GM23338 (cell line): Measurements from ENCODE around the gene ZNF740. TPM values are rescaled to one million over a fixed set of nuclear protein-coding genes. Genes with fewer than 3 reads are reported as not detected.

Experiments
- ATAC-seq: fragments of 200-7000 bp; cut with Tn5 transposase; 3 replicates; pipeline ENCODE4 v1.9.1; 2020
- DNase-seq: peaks from one replicate; pipeline ENCODE4 v3.0.0-alpha.2; 2015; ENCODE audit warnings: low spot score
- H2AFZ ChIP-seq: fragments of 200-600 bp; sonication (generic); 2 replicates; pipeline ENCODE4 v1.8.0; 2016; ENCODE audit warnings: antibody characterized with exemption, mild to moderate bottlenecking, moderate library complexity
- H3F3A ChIP-seq: fragments of 200-600 bp; sonication (generic); replicated peaks from 2 replicates; pipeline ENCODE4 v1.8.0; 2017; ENCODE audit warnings: antibody characterized with exemption, mixed run types, low read depth
- H3K27ac ChIP-seq: fragments of 200-600 bp; sonication (generic); 2 replicates; pipeline ENCODE4 v1.6.1; 2016; ENCODE audit warnings: low read depth
- H3K27me3 ChIP-seq: fragments of 200-600 bp; sonication (generic); 2 replicates; pipeline ENCODE4 v1.8.0; 2016; ENCODE audit warnings: mild to moderate bottlenecking, mixed run types, moderate library complexity; ENCODE audit not compliant: insufficient read depth
- H3K36me3 ChIP-seq: fragments of 200-600 bp; sonication (generic); 2 replicates; pipeline ENCODE4 v1.8.0; 2016; ENCODE audit warnings: mild to moderate bottlenecking; ENCODE audit not compliant: insufficient read depth
- H3K4me1 ChIP-seq: fragments of 200-600 bp; sonication (generic); 2 replicates; pipeline ENCODE4 v1.8.0; 2016; ENCODE audit warnings: mild to moderate bottlenecking, moderate library complexity; ENCODE audit not compliant: insufficient read depth
- H3K4me2 ChIP-seq: fragments of 200-600 bp; sonication (generic); 2 replicates; pipeline ENCODE4 v1.7.1; 2017; ENCODE audit warnings: mixed run types
- H3K4me3 ChIP-seq: fragments of 200-600 bp; sonication (generic); 2 replicates; pipeline ENCODE4 v1.6.1; 2016; ENCODE audit warnings: mixed run types
- H3K79me2 ChIP-seq: fragments of 200-600 bp; sonication (generic); replicated peaks from 2 replicates; pipeline ENCODE4 v1.8.0; 2017; ENCODE audit warnings: mild to moderate bottlenecking; ENCODE audit not compliant: insufficient read depth
- H3K9me2 ChIP-seq: fragments of 200-600 bp; sonication (generic); 2 replicates; pipeline ENCODE4 v1.8.0; 2017; ENCODE audit not compliant: insufficient read depth
- H4K20me1 ChIP-seq: fragments of 200-600 bp; sonication (generic); replicated peaks from 2 replicates; pipeline ENCODE4 v1.8.0; 2017; ENCODE audit warnings: mild to moderate bottlenecking; ENCODE audit not compliant: insufficient read depth
- H3K27ac Mint-ChIP-seq: 2 replicates; pipeline ENCODE4 v1.8.0; 2020; ENCODE audit warnings: inconsistent platforms, mild to moderate bottlenecking, moderate library complexity, mixed read lengths
- H3K27me3 Mint-ChIP-seq: 3 replicates; pipeline ENCODE4 v1.8.0; 2022; ENCODE audit warnings: low read depth, mild to moderate bottlenecking, moderate library complexity, mixed read lengths, inconsistent platforms; ENCODE audit not compliant: insufficient read depth, poor library complexity
- H3K36me3 Mint-ChIP-seq: 3 replicates; pipeline ENCODE4 v1.8.0; 2021; ENCODE audit warnings: low read depth, mild to moderate bottlenecking, inconsistent platforms, moderate library complexity, mixed read lengths
- H3K4me1 Mint-ChIP-seq: 3 replicates; pipeline ENCODE4 v1.8.0; 2020; ENCODE audit warnings: mild to moderate bottlenecking, inconsistent platforms, mixed read lengths
- H3K4me3 Mint-ChIP-seq: 3 replicates; pipeline ENCODE4 v1.8.0; 2021; ENCODE audit warnings: moderate library complexity, mild to moderate bottlenecking, inconsistent platforms, mixed read lengths
- H3K9me3 Mint-ChIP-seq: 3 replicates; pipeline ENCODE4 v1.8.0; 2020; ENCODE audit warnings: moderate library complexity, mild to moderate bottlenecking, inconsistent platforms, mixed read lengths
- CREB1 ChIP-seq: fragments of 250-450 bp; sonication (Bioruptor Pico); IDR thresholded peaks from 2 replicates; pipeline ENCODE4 v1.5.0; 2020; ENCODE audit warnings: low read depth, mild to moderate bottlenecking, moderate library complexity
- EZH2 ChIP-seq: fragments of 200-600 bp; sonication (generic); IDR thresholded peaks from one replicate; pipeline ENCODE4 v1.8.0; 2017; ENCODE audit warnings: antibody characterized with exemption, mild to moderate bottlenecking, low read depth; ENCODE audit not compliant: unreplicated experiment
- EZH2phosphoT487 ChIP-seq: fragments of 200-600 bp; sonication (generic); IDR thresholded peaks from one replicate; pipeline ENCODE4 v1.8.1; 2018; ENCODE audit warnings: antibody characterized with exemption; ENCODE audit not compliant: unreplicated experiment
- JUNB ChIP-seq: IDR thresholded peaks from one replicate; pipeline ENCODE4 v1.6.1; 2016; ENCODE audit warnings: antibody characterized with exemption; ENCODE audit not compliant: unreplicated experiment
- NANOG ChIP-seq: IDR thresholded peaks from 2 replicates; pipeline ENCODE4 v1.6.1; 2016; ENCODE audit warnings: antibody characterized with exemption, borderline replicate concordance
- POLR2AphosphoS5 ChIP-seq: IDR thresholded peaks from 2 replicates; pipeline ENCODE4 v1.6.1; 2016; ENCODE audit warnings: antibody characterized with exemption, low read depth
- STAT1 ChIP-seq: IDR thresholded peaks from one replicate; pipeline ENCODE4 v1.6.1; 2016; ENCODE audit warnings: antibody characterized with exemption; ENCODE audit not compliant: unreplicated experiment
- ZNF114 ChIP-seq: fragments of 250-450 bp; sonication (Bioruptor Pico); IDR thresholded peaks from 2 replicates; pipeline ENCODE4 v1.5.0; 2020; ENCODE audit warnings: mild to moderate bottlenecking, moderate library complexity
- ZNF331 ChIP-seq: fragments of 250-450 bp; sonication (Bioruptor Pico); IDR thresholded peaks from 2 replicates; pipeline ENCODE4 v1.5.0; 2020; ENCODE audit warnings: low read depth, mild to moderate bottlenecking, moderate library complexity
- polyA plus RNA-seq: library from polyadenylated mRNA; unstranded; fragments of >200 nt; fragmentation: Nextera tagmentation; extraction: Ambion mirVana; gene quantifications from 2 replicates; pipeline ENCODE4 v1.2.1, GENCODE V29; 2016
- total RNA-seq: library from RNA; depleted of rRNA; stranded (reverse); fragments of >200 nt; shearing (Covaris generic); gene quantifications from 2 replicates; pipeline ENCODE4 v1.2.3, GENCODE V29; 2014
- TF ChIP-seq, protein P1 (sequence below): IDR thresholded peaks from one replicate; pipeline ENCODE4 v1.6.1; 2018; ENCODE audit warnings: antibody characterized with exemption; ENCODE audit not compliant: unreplicated experiment
- TF ChIP-seq, protein P2 (sequence below), 2 experiments: fragments of 200-600 bp in 1 of 2; sonication (generic) in 1 of 2; conservative IDR thresholded peaks; 2 replicates each; pipeline versions ENCODE4 v1.5.1 to v1.6.1; 2016 to 2017; ENCODE audit warnings: antibody characterized with exemption in 2 of 2, low read depth in 2 of 2, mild to moderate bottlenecking in 2 of 2, moderate library complexity in 1 of 2
- TF ChIP-seq, protein P3 (sequence below): fragments of 250-450 bp; sonication (Bioruptor Pico); IDR thresholded peaks from 2 replicates; pipeline ENCODE4 v1.5.0; 2020; ENCODE audit warnings: mild to moderate bottlenecking, moderate library complexity
- TF ChIP-seq, protein P4 (sequence below): IDR thresholded peaks from 2 replicates; pipeline ENCODE4 v1.6.1; 2016; ENCODE audit warnings: antibody characterized with exemption

ZNF740 gene
- total and polyA plus RNA-seq, 2 experiments from 2014 or later, result 2.6 to 13.0 TPM

- Histone ChIP-seq H3K4me2 (no peak overlapping the region), H3F3A (peaks cover 7% of the 10 kb centered on the region; the same call in 1 of the 2 replicates), H4K20me1 (no peaks in the 10 kb centered on the region; the same call in 1 of the 2 replicates), H3K27ac (no peak overlapping the region), H3K4me3 (no peak overlapping the region), H3K9me2 (no peaks in the 10 kb centered on the region), H3K79me2 (no peaks in the 10 kb centered on the region), H2AFZ (no peak overlapping the region), H3K27me3 (peaks cover 8% of the 10 kb centered on the region; the same call in 1 of the 2 replicates), H3K4me1 (no peaks in the 10 kb centered on the region; the same call in 1 of the 2 replicates), H3K36me3 (no peaks in the 10 kb centered on the region)
- Mint-ChIP-seq H3K9me3 (no peaks in the 10 kb centered on the region; the same call in 2 of the 3 replicates), H3K4me3 (no peak overlapping the region), H3K36me3 (peaks cover 15% of the 10 kb centered on the region; the same call in 2 of the 3 replicates), H3K27me3 (peaks cover 17% of the 10 kb centered on the region), H3K27ac (no peak overlapping the region), H3K4me1 (peaks cover 19% of the 10 kb centered on the region)
- DNase-seq (no peak), ATAC-seq (no peak; the same call in 2 of the 3 replicates)
- TF ChIP-seq EZH2, result no peak
- TF ChIP-seq CREB1 (CRISPR knock-in tag), result no peak
- TF ChIP-seq, protein P1, sequence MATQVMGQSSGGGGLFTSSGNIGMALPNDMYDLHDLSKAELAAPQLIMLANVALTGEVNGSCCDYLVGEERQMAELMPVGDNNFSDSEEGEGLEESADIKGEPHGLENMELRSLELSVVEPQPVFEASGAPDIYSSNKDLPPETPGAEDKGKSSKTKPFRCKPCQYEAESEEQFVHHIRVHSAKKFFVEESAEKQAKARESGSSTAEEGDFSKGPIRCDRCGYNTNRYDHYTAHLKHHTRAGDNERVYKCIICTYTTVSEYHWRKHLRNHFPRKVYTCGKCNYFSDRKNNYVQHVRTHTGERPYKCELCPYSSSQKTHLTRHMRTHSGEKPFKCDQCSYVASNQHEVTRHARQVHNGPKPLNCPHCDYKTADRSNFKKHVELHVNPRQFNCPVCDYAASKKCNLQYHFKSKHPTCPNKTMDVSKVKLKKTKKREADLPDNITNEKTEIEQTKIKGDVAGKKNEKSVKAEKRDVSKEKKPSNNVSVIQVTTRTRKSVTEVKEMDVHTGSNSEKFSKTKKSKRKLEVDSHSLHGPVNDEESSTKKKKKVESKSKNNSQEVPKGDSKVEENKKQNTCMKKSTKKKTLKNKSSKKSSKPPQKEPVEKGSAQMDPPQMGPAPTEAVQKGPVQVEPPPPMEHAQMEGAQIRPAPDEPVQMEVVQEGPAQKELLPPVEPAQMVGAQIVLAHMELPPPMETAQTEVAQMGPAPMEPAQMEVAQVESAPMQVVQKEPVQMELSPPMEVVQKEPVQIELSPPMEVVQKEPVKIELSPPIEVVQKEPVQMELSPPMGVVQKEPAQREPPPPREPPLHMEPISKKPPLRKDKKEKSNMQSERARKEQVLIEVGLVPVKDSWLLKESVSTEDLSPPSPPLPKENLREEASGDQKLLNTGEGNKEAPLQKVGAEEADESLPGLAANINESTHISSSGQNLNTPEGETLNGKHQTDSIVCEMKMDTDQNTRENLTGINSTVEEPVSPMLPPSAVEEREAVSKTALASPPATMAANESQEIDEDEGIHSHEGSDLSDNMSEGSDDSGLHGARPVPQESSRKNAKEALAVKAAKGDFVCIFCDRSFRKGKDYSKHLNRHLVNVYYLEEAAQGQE, result no peak
- TF ChIP-seq, protein P2, sequence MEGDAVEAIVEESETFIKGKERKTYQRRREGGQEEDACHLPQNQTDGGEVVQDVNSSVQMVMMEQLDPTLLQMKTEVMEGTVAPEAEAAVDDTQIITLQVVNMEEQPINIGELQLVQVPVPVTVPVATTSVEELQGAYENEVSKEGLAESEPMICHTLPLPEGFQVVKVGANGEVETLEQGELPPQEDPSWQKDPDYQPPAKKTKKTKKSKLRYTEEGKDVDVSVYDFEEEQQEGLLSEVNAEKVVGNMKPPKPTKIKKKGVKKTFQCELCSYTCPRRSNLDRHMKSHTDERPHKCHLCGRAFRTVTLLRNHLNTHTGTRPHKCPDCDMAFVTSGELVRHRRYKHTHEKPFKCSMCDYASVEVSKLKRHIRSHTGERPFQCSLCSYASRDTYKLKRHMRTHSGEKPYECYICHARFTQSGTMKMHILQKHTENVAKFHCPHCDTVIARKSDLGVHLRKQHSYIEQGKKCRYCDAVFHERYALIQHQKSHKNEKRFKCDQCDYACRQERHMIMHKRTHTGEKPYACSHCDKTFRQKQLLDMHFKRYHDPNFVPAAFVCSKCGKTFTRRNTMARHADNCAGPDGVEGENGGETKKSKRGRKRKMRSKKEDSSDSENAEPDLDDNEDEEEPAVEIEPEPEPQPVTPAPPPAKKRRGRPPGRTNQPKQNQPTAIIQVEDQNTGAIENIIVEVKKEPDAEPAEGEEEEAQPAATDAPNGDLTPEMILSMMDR (conservative IDR thresholded peaks at IDR 0.05; ENCODE audit: low read depth in 2 of 2), result no peak
- TF ChIP-seq STAT1, result no peak
- TF ChIP-seq, protein P3, sequence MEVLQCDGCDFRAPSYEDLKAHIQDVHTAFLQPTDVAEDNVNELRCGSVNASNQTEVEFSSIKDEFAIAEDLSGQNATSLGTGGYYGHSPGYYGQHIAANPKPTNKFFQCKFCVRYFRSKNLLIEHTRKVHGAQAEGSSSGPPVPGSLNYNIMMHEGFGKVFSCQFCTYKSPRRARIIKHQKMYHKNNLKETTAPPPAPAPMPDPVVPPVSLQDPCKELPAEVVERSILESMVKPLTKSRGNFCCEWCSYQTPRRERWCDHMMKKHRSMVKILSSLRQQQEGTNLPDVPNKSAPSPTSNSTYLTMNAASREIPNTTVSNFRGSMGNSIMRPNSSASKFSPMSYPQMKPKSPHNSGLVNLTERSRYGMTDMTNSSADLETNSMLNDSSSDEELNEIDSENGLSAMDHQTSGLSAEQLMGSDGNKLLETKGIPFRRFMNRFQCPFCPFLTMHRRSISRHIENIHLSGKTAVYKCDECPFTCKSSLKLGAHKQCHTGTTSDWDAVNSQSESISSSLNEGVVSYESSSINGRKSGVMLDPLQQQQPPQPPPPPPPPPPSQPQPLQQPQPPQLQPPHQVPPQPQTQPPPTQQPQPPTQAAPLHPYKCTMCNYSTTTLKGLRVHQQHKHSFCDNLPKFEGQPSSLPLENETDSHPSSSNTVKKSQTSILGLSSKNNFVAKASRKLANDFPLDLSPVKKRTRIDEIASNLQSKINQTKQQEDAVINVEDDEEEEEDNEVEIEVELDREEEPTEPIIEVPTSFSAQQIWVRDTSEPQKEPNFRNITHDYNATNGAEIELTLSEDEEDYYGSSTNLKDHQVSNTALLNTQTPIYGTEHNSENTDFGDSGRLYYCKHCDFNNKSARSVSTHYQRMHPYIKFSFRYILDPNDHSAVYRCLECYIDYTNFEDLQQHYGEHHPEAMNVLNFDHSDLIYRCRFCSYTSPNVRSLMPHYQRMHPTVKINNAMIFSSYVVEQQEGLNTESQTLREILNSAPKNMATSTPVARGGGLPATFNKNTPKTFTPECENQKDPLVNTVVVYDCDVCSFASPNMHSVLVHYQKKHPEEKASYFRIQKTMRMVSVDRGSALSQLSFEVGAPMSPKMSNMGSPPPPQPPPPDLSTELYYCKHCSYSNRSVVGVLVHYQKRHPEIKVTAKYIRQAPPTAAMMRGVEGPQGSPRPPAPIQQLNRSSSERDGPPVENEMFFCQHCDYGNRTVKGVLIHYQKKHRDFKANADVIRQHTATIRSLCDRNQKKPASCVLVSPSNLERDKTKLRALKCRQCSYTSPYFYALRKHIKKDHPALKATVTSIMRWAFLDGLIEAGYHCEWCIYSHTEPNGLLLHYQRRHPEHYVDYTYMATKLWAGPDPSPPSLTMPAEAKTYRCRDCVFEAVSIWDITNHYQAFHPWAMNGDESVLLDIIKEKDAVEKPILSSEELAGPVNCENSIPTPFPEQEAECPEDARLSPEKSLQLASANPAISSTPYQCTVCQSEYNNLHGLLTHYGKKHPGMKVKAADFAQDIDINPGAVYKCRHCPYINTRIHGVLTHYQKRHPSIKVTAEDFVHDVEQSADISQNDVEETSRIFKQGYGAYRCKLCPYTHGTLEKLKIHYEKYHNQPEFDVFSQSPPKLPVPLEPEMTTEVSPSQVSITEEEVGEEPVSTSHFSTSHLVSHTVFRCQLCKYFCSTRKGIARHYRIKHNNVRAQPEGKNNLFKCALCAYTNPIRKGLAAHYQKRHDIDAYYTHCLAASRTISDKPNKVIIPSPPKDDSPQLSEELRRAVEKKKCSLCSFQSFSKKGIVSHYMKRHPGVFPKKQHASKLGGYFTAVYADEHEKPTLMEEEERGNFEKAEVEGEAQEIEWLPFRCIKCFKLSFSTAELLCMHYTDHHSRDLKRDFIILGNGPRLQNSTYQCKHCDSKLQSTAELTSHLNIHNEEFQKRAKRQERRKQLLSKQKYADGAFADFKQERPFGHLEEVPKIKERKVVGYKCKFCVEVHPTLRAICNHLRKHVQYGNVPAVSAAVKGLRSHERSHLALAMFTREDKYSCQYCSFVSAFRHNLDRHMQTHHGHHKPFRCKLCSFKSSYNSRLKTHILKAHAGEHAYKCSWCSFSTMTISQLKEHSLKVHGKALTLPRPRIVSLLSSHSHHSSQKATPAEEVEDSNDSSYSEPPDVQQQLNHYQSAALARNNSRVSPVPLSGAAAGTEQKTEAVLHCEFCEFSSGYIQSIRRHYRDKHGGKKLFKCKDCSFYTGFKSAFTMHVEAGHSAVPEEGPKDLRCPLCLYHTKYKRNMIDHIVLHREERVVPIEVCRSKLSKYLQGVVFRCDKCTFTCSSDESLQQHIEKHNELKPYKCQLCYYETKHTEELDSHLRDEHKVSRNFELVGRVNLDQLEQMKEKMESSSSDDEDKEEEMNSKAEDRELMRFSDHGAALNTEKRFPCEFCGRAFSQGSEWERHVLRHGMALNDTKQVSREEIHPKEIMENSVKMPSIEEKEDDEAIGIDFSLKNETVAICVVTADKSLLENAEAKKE, result no peak
- no peak for TF ChIP-seq JUNB
- TF ChIP-seq NANOG, result no peak
- TF ChIP-seq EZH2phosphoT487, result no peak
- TF ChIP-seq, protein P4, sequence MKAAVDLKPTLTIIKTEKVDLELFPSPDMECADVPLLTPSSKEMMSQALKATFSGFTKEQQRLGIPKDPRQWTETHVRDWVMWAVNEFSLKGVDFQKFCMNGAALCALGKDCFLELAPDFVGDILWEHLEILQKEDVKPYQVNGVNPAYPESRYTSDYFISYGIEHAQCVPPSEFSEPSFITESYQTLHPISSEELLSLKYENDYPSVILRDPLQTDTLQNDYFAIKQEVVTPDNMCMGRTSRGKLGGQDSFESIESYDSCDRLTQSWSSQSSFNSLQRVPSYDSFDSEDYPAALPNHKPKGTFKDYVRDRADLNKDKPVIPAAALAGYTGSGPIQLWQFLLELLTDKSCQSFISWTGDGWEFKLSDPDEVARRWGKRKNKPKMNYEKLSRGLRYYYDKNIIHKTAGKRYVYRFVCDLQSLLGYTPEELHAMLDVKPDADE, result no peak
- TF ChIP-seq ZNF331 (CRISPR knock-in tag), result no peak
- TF ChIP-seq POLR2AphosphoS5, result no peak
- no peak for TF ChIP-seq ZNF114
These were observed 25.4 kb downstream of the ZNF740 start for GRCh38 chr12:53205747-53206419.
